ENCODE measurements around the gene OR13J1.
A peak's percentile ranks its signal among the peaks of the same experiment; 100 is the strongest.
"Not testable (repeated sequence)": the region's sequence is repeated elsewhere in the genome, so short reads cannot be mapped to it uniquely, and the experiment has no call there.

The OR13J1 gene

GRCh38 chr9:35870351-35870923 is at the start of gene OR13J1:
OR13J1 (minus strand) TSS chr9:35870401; CDS start chr9:35870401, 0 bp downstream.
- no peak for DNase-seq

GRCh38 chr9:35919212-35920008 is 49.2 kb upstream of the OR13J1 start:
- no peak for DNase-seq

- no peak for DNase-seq
Measured at GRCh38 chr9:35918780-35919179, 48.6 kb upstream of the OR13J1 start.

- DNase-seq, result no peak
Measured at GRCh38 chr9:35917261-35917660, 47.1 kb upstream of the OR13J1 start.

GRCh38 chr9:35915681-35916294 is 45.6 kb upstream of the OR13J1 start:
- no peak for DNase-seq

GRCh38 chr9:35914301-35914807 is 44.2 kb upstream of the OR13J1 start:
- DNase-seq, result no peak

- DNase-seq, result not testable (repeated sequence)
Measured at GRCh38 chr9:35913429-35913828, 43.2 kb upstream of the OR13J1 start.

- no peak for DNase-seq
Measured at GRCh38 chr9:35912791-35913400, 42.7 kb upstream of the OR13J1 start.

GRCh38 chr9:35911690-35912089 is 41.5 kb upstream of the OR13J1 start:
- no peak for DNase-seq

GRCh38 chr9:35910613-35911359 is 40.6 kb upstream of the OR13J1 start:
- peak; percentile 78 for DNase-seq

GRCh38 chr9:35909687-35910612 is 39.7 kb upstream of the OR13J1 start:
- no peak for DNase-seq

- DNase-seq, result no peak
Measured at GRCh38 chr9:35909274-35909673, 39.1 kb upstream of the OR13J1 start, which contains the start of gene SPAAR. SPAAR (plus strand) TSS chr9:35909490; CDS start chr9:35910464, 974 bp downstream.

- DNase-seq, result no peak
Measured at GRCh38 chr9:35908504-35909125, 38.4 kb upstream of the OR13J1 start.

- no peak for DNase-seq
Measured at GRCh38 chr9:35907711-35908503, 37.7 kb upstream of the OR13J1 start.

- no peak for DNase-seq
Measured at GRCh38 chr9:35906923-35907699, 36.9 kb upstream of the OR13J1 start.

GRCh38 chr9:35905912-35906679 is 35.9 kb upstream of the OR13J1 start, which contains the start of gene HRCT1:
HRCT1 (plus strand) TSS chr9:35906202; CDS start chr9:35906288, 86 bp downstream.
- no peak for DNase-seq

GRCh38 chr9:35905051-35905781 is 35.0 kb upstream of the OR13J1 start:
- no peak for DNase-seq

- no peak for DNase-seq
Measured at GRCh38 chr9:35904338-35904737, 34.1 kb upstream of the OR13J1 start.
